ENCODE measurements around the gene LGALS4.
"Not testable (repeated sequence)": the region's sequence is repeated elsewhere in the genome, so short reads cannot be mapped to it uniquely, and the experiment has no call there.

LGALS4 gene

DNA sequence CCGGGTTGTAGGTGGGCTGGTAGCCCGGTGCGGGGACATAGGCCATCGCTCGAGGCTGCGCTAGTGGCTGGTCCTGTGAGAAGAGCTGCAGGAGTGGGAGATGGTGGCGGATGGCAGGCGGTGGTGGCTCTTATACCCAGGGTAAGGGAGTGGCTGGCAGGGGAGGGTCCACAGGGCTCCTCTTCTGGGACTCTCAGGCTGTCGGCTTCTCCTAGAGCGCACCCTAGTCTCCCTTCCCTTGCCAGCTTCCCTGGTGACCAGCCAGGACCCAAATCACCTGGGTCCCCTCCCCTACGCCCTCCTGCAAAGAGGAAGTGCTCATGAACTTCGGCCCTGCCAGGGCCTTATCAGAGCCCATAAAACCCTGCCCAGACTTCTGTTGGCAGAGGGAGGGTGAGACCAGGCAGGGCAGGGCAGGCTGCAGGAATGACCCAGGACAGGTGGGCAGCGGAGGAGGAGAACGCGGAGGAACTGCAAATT is at the start of gene LGALS4:
Gene LGALS4 (minus strand): TSS at position 105 of the 480 bp plus-strand sequence. CDS start 59 bp downstream, at position 46.
- DNase-seq (ENCODE audit: low read depth), result no peak

DNA sequence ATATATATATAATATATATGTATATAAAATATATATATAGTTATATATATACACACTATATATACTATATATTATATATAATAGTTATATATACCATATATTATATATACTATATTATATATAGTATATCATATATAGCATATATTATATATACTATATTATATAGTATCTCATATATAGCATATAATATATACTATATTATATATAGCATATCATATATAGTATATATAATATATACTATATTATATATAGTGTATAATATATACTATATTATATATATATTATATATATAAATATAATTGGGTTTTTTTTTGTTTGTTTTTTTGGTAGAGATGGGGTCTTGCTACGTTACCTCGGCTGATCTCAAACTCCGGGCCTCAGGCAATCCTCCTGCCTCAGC is 48.6 kb upstream of the LGALS4 start:
- no peak for DNase-seq (ENCODE audit: low read depth)

DNA sequence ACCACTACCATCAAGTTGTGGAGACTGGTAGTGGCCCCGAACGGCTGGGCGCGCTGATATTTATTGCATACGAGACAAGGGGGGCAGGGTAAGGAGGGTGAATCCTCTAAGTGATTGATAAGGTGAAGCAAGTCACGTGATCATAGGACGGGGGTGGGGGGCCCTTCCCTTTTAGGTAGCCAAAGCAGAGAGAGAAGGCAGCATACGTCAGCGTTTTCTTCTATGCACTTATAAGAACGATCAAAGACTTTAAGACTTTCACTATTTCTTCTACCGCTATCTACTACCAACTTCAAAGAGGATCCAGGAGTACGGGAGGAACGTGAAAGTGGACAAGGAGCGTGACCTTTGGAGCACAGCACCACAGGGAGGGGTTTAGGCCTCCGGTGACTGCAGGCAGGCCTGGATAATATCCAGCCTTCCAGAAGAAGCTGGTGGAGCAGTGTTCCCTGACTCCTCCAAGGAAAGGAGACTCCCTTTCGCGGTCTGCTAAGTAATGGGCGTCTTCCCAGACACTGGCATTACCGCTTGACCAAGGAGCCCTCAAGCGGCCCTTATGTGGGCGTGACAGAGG is 47.0 kb upstream of the LGALS4 start:
- DNase-seq (ENCODE audit: low read depth), result not testable (repeated sequence)

DNA sequence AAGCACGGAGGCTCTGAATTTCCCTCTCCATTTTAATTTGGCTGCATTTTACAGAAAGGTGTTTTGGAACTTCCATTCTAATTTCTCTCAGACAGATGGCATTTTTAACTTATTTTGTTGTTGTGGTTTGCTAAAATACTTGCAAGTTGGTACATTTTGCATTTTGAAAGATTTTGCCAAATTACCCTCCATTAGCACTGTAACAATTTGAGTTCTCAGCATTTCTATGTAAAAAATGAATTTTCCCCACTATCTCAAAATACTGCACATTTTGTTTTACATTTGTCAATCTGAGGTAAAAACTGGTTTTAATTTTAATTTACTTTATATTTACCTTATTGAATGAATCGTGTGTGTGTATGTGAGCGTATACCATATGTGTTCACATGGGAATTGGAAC is 44.1 kb upstream of the LGALS4 start:
- no peak for DNase-seq (ENCODE audit: low read depth)

GRCh38 chr19:38855751-38856150 is 43.0 kb upstream of the LGALS4 start:
- not testable (repeated sequence) for DNase-seq (ENCODE audit: low read depth)

GRCh38 chr19:38854961-38855360 is 42.2 kb upstream of the LGALS4 start:
- not testable (repeated sequence) for DNase-seq (ENCODE audit: low read depth)

GRCh38 chr19:38853214-38853613 is 40.5 kb upstream of the LGALS4 start:
- DNase-seq (ENCODE audit: low read depth), result no peak

DNA sequence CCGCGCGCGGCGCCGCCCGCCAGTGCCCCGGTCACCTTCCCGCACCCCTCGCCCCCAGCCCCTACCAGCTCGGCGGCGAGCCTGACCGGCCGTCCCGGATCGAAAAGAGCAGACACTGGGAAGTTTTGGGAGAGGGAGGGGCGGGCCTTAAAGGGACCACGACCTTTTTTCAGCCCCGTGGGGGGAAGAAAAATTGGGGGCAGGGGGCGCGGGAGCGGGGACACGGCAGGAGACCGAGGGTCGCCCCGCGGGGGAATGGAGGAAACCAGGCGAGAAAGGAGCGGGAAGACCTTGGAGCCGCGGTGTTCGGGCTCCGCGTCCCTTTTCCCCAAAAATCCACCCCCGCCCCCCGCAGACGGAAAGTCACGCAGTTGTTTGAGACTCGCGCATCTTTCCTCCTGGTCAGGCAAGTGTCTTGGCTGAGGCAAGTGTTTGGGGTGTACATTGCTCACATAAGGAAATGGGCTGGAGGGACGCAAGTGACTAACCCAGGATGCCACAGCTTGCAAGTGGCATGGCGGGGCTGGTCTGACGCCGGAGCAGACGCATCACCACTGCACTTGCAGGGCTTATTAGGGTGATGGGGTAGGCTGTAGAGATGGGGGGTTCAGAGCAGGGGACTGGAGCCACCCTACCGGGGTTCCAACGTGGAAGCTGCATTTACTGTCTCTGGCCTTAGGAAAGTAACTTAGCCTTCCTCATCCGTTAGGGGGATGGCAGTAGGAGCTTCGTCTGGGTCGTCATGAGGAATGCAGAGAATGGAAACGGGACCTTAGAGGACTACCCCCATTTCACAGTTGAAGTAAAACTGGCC is 39.7 kb upstream of the LGALS4 start:
- DNase-seq (ENCODE audit: low read depth), result no peak

DNA sequence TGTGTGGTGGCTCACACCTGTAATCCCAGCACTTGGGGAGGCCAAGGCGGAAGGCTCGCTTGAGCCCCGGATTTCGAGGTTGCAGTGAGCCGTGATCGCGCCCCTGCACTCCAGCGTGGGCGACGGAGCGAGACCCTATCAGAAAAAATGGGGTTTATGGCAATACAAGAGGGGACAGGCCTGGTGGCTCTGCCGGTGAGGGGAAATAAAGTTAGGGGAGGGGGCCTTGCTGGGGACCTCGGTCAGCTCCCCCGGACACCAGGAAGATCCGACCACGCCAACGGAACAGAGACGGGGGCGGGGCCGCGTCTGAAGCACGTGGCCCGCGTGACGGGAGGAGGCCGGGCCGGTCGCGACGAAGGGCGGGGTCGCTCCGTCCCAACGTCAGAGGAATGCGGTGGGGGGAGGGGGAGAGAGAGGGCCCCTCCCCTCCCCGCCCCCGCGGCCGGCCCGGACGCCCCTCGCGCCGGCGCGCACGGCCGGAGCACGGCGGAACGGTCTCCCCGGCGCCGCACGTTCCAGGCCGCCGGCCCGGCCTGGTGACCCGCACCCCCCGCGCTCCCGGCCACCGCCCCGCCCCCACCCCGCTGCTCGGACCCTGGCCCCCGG is 39.0 kb upstream of the LGALS4 start:
- peak; percentile 86 for DNase-seq (ENCODE audit: low read depth)

GRCh38 chr19:38850976-38851621 is 38.4 kb upstream of the LGALS4 start:
- DNase-seq (ENCODE audit: low read depth), result no peak

DNA sequence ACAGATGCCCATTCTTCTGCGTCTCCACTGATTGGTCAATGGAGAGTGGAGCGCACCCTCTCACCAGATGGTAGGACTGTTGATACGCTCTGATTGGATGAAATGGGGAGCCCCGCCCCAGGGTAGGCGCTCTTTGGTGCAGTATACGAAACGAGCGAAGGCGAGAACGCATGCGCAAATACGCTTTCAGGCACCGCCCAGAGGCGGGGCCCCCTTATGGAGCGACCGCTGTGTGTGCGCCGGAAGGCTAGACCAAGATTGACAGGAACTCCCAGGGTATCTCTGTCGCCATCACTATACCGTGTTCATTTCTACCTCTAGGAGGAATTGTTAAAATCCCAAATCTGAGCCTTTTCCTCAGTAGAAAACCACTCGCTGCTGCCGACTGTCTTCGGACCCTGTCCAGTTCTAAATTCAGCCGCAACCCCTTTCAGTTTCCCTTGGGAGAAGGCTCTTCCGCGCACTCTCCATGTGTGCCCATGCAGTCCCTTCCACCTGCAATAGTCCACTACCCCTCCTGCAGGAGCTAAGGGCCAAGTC is 37.8 kb upstream of the LGALS4 start:
- no peak for DNase-seq (ENCODE audit: low read depth)

- peak; percentile 100 for DNase-seq (ENCODE audit: low read depth)
These were observed 37.2 kb upstream of the LGALS4 start, which contains the start of gene HNRNPL for GRCh38 chr19:38849860-38850435. Gene HNRNPL, minus strand, starts transcription at chr19:38849986. Its CDS starts 20 bp downstream, at chr19:38849966.

DNA sequence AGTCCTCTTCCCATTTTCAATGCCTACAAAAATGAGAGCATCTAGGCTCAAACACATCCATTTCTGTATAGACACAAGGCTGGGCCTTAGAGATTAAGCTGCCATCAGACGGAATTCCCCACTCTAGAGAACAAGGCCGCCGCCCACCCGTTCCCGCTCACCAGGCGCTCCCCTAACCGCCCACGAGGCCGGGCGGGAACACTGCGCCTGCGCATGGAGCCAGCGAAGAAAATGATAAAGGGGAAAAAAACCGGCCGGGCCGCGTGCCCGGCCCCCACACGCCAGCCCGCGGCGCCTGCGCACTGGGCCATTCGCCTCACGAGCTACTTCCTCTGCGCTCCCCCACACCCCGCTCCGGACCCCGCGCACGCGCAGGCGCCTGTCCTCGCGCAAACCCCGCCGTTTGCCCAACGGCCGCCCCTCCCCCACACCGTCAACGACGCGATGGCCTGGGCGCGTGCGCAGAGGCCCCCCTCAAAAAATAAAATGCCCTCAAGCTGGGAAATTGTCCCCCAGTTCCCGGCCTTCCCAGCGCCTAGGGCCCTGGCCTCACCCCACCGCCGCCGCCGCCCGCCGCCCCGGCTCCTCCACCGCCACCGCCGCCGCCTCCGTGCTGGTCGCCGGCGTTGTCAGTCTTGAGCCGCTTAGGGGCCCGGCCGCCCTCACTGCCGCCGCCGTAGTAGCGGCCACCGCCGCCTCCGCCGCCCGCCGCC is 36.6 kb upstream of the LGALS4 start:
- peak; percentile 85 for DNase-seq (ENCODE audit: low read depth)

DNA sequence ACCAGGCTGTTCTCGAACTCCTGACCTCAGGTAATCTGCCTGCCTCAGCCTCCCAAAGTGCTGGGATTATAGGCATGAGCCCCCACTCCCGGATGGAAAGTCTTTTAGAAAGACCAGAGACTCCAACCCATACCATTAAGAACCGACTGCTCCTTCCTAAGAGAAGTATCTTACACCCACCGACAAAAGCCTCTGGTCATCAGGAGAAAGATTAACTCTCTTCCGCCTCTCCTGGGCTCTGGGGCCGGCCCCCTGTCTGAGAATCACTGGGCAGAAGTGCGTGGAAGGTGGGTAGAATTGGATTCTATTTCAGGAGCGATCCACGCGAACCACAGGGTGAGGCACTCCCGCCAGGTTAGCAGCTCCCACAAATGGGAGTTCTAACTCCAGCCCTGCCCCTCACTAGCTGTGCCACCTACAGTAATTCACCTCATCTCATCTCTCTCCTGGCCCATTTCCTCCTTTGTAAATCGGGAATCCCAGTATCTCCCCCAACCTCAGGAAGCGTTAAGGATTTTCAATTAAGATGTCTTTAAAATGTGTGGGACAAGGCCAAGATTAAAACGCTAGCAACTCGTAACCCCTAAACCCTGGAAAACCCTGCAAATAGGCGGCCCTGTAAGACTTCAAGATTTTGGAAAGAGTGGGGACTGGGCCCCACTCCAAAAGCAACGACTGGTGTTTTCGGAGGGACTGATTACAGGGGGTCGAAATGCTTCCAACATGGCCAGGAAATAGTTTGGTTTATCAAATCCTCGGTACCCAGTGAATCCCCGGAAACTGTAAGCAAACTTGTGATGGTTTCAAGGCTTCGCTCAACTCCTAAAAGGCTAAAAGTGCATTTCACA is 35.8 kb upstream of the LGALS4 start:
- no peak for DNase-seq (ENCODE audit: low read depth)

GRCh38 chr19:38846097-38846496 is 33.4 kb upstream of the LGALS4 start:
- DNase-seq (ENCODE audit: low read depth), result no peak

DNA sequence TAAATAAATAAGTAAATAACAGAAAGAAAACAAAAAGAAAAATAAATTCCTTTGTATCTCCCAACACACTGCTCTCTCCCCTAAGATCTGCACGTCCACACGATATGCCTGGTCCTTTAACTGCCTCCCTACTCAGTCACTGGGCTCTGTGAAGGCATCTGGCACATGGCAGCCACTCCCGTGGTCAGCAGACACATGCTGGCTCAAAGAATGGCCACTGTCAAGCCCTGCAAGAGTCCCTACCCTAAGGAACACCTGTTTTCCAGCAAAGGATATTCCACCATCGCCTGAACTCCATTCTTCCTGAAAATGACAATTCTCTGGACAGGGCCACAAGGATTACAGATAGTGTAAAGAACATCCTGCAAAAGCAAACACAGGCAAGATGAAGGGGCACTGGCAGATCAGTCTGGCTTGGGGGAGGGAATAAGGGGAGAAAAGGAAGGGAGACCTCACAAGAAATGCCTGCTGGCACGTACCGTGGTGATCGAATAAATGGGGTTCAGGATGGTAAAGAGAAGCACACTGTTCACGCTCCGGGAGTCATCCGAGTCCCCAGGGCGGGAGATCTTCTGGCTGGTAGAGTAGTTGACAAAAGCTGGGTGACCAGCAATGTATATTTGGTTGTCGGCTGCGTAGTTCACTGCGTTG is 32.8 kb upstream of the LGALS4 start:
- DNase-seq (ENCODE audit: low read depth), result no peak

DNA sequence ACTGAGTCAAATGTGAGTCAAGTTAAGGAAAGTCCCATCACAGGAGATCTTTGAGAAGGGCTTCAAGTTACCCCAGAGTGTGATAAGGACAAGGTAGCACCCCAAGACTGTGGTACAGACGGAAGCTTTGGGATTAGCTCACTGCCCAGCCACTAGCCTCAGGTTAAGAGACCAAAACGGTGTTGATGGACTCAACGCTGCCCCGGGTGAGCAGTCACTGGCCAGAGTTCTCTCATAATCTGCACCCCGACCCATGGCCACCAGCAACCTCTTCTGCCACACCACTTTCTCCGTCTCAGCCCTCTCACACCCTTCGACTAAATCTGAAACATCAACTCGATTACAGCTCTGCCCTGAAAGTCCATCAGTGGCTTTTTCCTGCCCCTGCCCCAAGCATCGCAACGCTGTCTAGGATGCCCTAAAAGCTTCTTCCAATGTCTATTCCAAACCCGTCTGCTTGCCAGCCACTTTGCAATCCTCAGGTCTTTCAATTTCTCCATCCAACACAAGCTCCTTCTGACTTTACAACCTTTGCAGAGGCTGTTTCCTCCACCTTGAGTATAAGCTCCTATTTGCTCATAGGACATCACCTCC is 31.4 kb upstream of the LGALS4 start:
- no peak for DNase-seq (ENCODE audit: low read depth)

- no peak for DNase-seq (ENCODE audit: low read depth)
These were observed 30.5 kb upstream of the LGALS4 start for GRCh38 chr19:38843175-38843758.
